HUES48 (cell line): ENCODE measurements around the gene POT1.
"Not testable (repeated sequence)": the region's sequence is repeated elsewhere in the genome, so short reads cannot be mapped to it uniquely, and the experiment has no call there.

Experiments
- H3K27ac ChIP-seq: one replicate; pipeline ENCODE4 v1.7.0; 2013; ENCODE audit warnings: low read depth, low read length, inconsistent platforms
- H3K27me3 ChIP-seq: 2 replicates; pipeline ENCODE4 v1.6.1; 2013; ENCODE audit warnings: mild to moderate bottlenecking, low read length; ENCODE audit not compliant: control insufficient read depth, insufficient read depth
- H3K36me3 ChIP-seq: 2 replicates; pipeline ENCODE4 v1.6.1; 2013; ENCODE audit warnings: low read length; ENCODE audit not compliant: control insufficient read depth, insufficient read depth
- H3K4me1 ChIP-seq: 2 replicates; pipeline ENCODE4 v1.6.1; 2013; ENCODE audit warnings: mild to moderate bottlenecking, low read length; ENCODE audit not compliant: control insufficient read depth, insufficient read depth
- H3K4me3 ChIP-seq: 2 replicates; pipeline ENCODE4 v1.5.1; 2013; ENCODE audit warnings: mild to moderate bottlenecking, low read depth, low read length
- H3K9ac ChIP-seq: 2 replicates; pipeline ENCODE4 v1.6.1; 2013; ENCODE audit warnings: mild to moderate bottlenecking, low read depth, low read length, moderate library complexity
- H3K9me3 ChIP-seq: 2 replicates; pipeline ENCODE4 v1.6.1; 2013; ENCODE audit warnings: low read length; ENCODE audit not compliant: control insufficient read depth, insufficient read depth

The POT1 gene

GRCh38 chr7:124929467-124930172 lies at the start of gene POT1:
Gene POT1, minus strand, starts transcription at chr7:124929825. Its CDS starts 32,652 bp downstream, at chr7:124897173.
- peaks cover 7% of the 10 kb centered on the region; the same call in 1 of the 2 replicates for H3K36me3 ChIP-seq

GRCh38 chr7:124975131-124975530 lies 45.5 kb upstream of the POT1 start:
- H3K9me3 ChIP-seq, H3K27me3 ChIP-seq, H3K27ac ChIP-seq, H3K36me3 ChIP-seq, H3K9ac ChIP-seq, H3K4me3 ChIP-seq, H3K4me1 ChIP-seq: not testable (repeated sequence)

More at GRCh38 chr7:124929467-124930172, at the start of gene POT1:
- Histone ChIP-seq H3K4me1 (0 out of 2 replicates have a peak, but pooled peaks cover 5% of the 10 kb centered on the region), H3K27me3 (no peaks in the 10 kb centered on the region), H3K9ac (peak within 1 kb of the TSS; percentile 81), H3K4me3 (peak within 1 kb of the TSS; percentile 89), H3K9me3 (no peaks in the 10 kb centered on the region), H3K27ac (peak within 1 kb of the TSS; percentile 85)

- Histone ChIP-seq H3K27me3 (no peaks in the 10 kb centered on the region), H3K4me1 (no peaks in the 10 kb centered on the region), H3K4me3 (no peak overlapping the region), H3K36me3 (no peaks in the 10 kb centered on the region), H3K27ac (no peak overlapping the region), H3K9ac (no peak overlapping the region), H3K9me3 (no peaks in the 10 kb centered on the region)
These were observed 35.9 kb upstream of the POT1 start for GRCh38 chr7:124965553-124965952.

GRCh38 chr7:124959676-124960075 lies 30.1 kb upstream of the POT1 start:
- no peaks in the 10 kb centered on the region for H3K27me3 ChIP-seq
- H3K27ac ChIP-seq: no peak overlapping the region
- H3K9ac ChIP-seq: no peak overlapping the region
- no peaks in the 10 kb centered on the region for H3K36me3 ChIP-seq
- H3K9me3 ChIP-seq: peaks cover 14% of the 10 kb centered on the region
- H3K4me1 ChIP-seq: no peaks in the 10 kb centered on the region
- no peak overlapping the region for H3K4me3 ChIP-seq

GRCh38 chr7:124957952-124958351 lies 28.3 kb upstream of the POT1 start:
- H3K4me1 ChIP-seq, H3K36me3 ChIP-seq, H3K4me3 ChIP-seq, H3K27me3 ChIP-seq, H3K9ac ChIP-seq, H3K27ac ChIP-seq: not testable (repeated sequence)
- peaks cover 14% of the 10 kb centered on the region for H3K9me3 ChIP-seq

- Histone ChIP-seq H3K4me1 (no peaks in the 10 kb centered on the region), H3K27me3 (no peaks in the 10 kb centered on the region), H3K9ac (no peak overlapping the region), H3K36me3 (no peaks in the 10 kb centered on the region), H3K4me3 (no peak overlapping the region), H3K9me3 (peaks cover 14% of the 10 kb centered on the region), H3K27ac (no peak overlapping the region)
These were observed 26.5 kb upstream of the POT1 start for GRCh38 chr7:124956160-124956559.

GRCh38 chr7:124954790-124955189 lies 25.2 kb upstream of the POT1 start:
- peaks cover 14% of the 10 kb centered on the region for H3K9me3 ChIP-seq

GRCh38 chr7:124945680-124946079 lies 16.1 kb upstream of the POT1 start:
- Histone ChIP-seq H3K9ac (no peak overlapping the region), H3K27ac (no peak overlapping the region), H3K4me1 (no peaks in the 10 kb centered on the region)

More at GRCh38 chr7:124954790-124955189, 25.2 kb upstream of the POT1 start:
- Histone ChIP-seq H3K27ac (no peak overlapping the region), H3K4me1 (no peaks in the 10 kb centered on the region), H3K9ac (no peak overlapping the region), H3K4me3 (no peak overlapping the region), H3K36me3 (no peaks in the 10 kb centered on the region), H3K27me3 (no peaks in the 10 kb centered on the region)

GRCh38 chr7:124943472-124943871 lies 13.8 kb upstream of the POT1 start:
- no peaks in the 10 kb centered on the region for H3K4me1 ChIP-seq
- no peak overlapping the region for H3K27ac ChIP-seq
- no peaks in the 10 kb centered on the region for H3K36me3 ChIP-seq
- no peak overlapping the region for H3K9ac ChIP-seq
- no peaks in the 10 kb centered on the region for H3K9me3 ChIP-seq
- no peak overlapping the region for H3K4me3 ChIP-seq
- H3K27me3 ChIP-seq: no peaks in the 10 kb centered on the region

More at GRCh38 chr7:124945680-124946079, 16.1 kb upstream of the POT1 start:
- Histone ChIP-seq H3K4me3 (no peak overlapping the region), H3K27me3 (no peaks in the 10 kb centered on the region), H3K36me3 (no peaks in the 10 kb centered on the region), H3K9me3 (no peaks in the 10 kb centered on the region)

- H3K27ac ChIP-seq: no peak overlapping the region
- no peaks in the 10 kb centered on the region for H3K4me1 ChIP-seq
- no peaks in the 10 kb centered on the region for H3K9me3 ChIP-seq
- no peak overlapping the region for H3K9ac ChIP-seq
- H3K36me3 ChIP-seq: no peaks in the 10 kb centered on the region
- H3K27me3 ChIP-seq: no peaks in the 10 kb centered on the region
- H3K4me3 ChIP-seq: no peak overlapping the region
These were observed 12.8 kb upstream of the POT1 start for GRCh38 chr7:124942399-124942798.

- no peaks in the 10 kb centered on the region for H3K27me3 ChIP-seq
- H3K9me3 ChIP-seq: no peaks in the 10 kb centered on the region
- H3K27ac ChIP-seq: no peak overlapping the region
- H3K36me3 ChIP-seq: no peaks in the 10 kb centered on the region
- H3K9ac ChIP-seq: no peak overlapping the region
- no peak overlapping the region for H3K4me3 ChIP-seq
- H3K4me1 ChIP-seq: no peaks in the 10 kb centered on the region
These were observed 10.7 kb upstream of the POT1 start for GRCh38 chr7:124940306-124940705.
